ENCODE measurements around the gene PSAT1. TPM values are rescaled to one million over a fixed set of nuclear protein-coding genes. Genes with fewer than 3 reads are reported as not detected.
"Not testable (repeated sequence)": the region's sequence is repeated elsewhere in the genome, so short reads cannot be mapped to it uniquely, and the experiment has no call there.

PSAT1 gene
- total RNA-seq: 23.4 TPM

GRCh38 chr9:78296893-78297671 lies at the start of gene PSAT1:
TSS of gene PSAT1 (plus strand) at chr9:78297125. CDS start at chr9:78297211, 86 bp downstream.
- DNase-seq: peak; percentile 94

GRCh38 chr9:78248635-78249034 lies 48.3 kb upstream of the PSAT1 start:
- DNase-seq: no peak

DNA sequence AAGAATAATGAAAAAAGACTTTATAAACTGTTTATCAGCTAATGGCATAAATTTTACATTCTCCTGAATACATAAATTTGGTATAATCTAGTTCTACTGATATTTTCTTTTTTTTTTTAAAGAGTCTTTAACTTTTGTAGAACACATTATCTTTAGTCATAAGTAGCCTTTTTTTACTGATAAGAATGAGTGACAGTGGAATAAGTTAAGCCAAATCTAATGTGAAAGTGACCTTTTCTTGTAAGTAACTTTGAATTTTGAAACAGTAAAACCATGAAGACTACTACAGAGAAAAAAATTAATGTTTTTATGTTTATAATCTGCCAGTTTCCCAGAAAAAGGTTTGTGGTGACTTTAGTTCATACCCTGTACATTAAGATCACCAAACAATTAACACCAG lies 47.4 kb upstream of the PSAT1 start:
- DNase-seq: no peak

DNA sequence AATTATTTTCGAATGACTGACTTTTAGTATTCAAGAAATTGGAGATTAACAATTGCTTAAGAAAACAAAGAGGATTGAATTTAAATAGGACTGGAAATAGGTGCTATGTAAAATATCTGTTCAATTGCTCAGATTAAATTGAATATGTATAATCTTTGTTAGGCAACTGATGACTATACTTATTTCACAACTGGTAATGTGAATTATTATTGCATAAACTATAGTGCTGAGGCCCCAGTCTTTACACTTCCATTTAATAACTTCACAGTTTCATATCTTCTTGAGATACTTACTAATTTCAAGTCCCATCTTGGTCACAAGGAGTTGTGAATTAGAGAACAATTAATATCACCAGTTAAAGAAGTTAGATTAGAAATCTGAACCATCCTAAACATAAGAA lies 44.3 kb upstream of the PSAT1 start:
- no peak for DNase-seq

- DNase-seq: no peak
Measured at GRCh38 chr9:78253285-78253684, 43.6 kb upstream of the PSAT1 start.

DNA sequence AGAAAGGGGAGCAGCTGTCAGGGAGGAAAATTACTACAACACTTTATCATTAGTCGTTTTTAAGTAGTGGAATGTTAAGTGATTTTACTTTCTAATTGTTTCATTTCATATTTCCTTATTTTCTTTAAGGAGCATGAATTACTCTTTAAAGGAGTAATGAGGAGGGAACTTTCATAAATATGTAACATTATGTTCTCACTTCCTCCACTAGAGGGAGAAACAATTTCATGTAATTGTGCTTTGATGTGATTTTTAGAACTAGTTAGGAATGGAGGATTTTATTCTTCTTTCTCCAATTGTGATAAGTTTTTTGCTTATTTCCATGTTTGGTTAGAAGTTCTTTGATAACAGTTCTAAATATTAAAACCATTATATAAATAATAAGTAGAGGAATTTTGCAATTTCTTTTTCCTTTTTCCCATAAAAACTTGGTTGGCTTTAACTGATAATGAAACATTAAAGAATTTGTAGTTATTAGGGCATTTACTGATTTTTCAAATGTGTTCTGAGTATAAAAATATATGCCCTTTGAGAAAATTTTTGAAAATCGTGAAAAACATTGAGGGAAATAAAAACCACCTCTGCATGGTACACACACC lies 35.4 kb upstream of the PSAT1 start:
- DNase-seq: peak; percentile 9

GRCh38 chr9:78262655-78263054 lies 34.3 kb upstream of the PSAT1 start:
- no peak for DNase-seq

- no peak for DNase-seq
Measured at GRCh38 chr9:78267889-78268288, 29.0 kb upstream of the PSAT1 start.

DNA sequence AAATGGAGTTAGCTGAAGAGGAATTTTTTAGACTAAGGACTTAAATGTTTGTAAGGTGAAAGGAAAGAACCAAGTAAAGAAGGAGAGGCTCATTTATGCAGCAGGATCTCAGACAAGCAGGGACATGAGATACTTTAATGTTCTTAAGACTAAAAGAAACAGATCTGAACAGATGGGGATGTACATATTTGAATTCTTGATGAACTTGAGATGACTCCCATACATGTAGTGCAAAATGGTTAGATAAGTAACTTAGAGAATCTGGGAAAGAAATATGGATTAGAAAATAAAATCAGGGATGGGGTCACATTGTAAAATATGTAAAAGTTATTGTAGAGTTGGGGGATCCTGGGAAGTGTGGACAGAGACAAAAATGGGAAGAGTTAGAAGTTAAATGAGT lies 27.1 kb upstream of the PSAT1 start:
- DNase-seq: no peak

DNA sequence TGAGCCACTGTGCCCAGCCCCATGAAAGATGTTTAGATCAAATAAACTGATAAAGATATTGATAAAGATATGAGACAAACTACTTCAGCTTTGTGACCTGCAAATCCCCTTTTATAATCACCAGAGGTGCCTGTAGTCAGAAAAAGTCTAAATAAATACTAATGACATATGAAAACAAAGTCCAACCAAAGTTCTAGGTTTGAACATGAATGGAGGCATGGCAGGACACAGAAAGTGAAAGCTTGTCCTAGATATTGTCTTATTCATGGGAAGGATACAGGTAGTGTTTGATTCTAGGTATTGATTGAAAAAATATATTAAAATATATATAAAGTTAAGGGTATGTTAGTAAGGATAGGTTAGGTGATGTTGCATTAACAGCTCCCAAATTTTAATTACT lies 24.6 kb upstream of the PSAT1 start:
- DNase-seq: no peak

DNA sequence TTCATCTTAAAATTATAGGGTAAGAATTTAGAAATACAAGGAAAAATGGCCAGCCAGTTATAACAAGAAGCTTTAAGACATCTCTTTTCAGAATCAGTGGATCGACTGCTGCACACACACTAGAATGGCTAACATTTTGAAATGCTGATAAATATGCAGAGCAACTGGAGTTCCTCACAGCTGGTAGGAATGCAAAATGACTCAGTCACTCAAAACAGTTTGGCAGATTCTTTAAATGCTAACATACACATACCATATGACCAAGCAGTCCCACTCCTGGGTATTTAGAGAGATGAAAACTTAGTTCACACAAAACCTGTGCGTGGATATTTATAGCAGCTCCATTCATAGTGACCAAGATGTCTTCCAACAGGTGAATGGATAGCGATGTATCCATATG lies 23.2 kb upstream of the PSAT1 start:
- DNase-seq: no peak

GRCh38 chr9:78278177-78278777 lies 18.6 kb upstream of the PSAT1 start:
- no peak for DNase-seq

GRCh38 chr9:78278801-78279200 lies 18.1 kb upstream of the PSAT1 start:
- no peak for DNase-seq

DNA sequence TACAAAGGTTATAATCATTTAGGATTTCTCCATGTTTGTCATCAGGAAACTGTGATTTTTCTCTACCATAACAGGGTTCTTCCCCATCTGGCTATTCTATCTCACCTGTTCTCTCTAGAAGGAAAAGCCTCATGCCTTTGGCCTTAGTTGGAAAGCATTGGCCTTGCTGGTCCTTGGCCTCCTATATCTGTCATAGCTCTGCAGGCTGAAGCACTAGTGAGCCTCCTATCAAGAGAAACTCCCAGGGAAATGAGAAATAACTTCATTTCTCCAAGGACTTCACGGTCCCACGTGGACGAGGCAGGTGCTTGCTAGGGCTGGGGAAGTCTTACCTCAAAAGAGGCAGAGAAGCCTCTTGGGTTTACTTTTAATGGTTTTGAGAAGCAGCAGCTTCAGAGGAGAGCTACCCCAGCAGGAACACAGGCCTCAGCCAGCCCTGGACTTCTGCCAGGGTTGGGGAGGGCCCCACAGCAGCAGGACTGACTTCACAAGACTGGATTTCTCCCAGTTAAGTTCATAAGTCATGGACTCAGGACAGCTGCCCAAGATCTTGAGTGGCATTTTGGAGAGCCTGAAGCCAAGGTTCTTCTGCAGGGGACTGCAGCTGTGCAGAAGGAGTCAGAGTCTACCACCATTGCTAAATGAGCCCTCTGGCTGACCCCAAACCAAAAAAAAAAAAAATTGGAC lies 15.8 kb upstream of the PSAT1 start:
- peak; percentile 72 for DNase-seq

- DNase-seq: not testable (repeated sequence)
Measured at GRCh38 chr9:78284181-78284580, 12.7 kb upstream of the PSAT1 start.

DNA sequence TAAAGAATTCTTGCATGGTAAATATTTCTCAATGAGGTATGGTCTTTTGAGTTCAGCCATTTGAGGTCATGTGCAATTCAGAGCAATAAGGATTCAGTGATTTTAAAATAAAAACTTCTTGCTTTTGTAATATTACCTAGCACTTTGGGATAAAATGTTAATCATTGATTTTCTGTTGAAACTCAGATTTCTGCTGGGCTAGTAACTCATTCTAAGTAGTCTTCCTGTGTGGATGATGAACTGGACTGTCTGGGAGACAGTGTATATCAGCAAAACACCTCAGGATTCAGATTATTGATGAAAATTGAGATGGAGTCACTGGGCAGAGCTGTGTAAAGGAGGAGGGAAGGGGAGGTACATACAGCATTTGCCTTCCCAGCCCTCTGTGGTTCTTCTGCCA lies 10.8 kb upstream of the PSAT1 start:
- no peak for DNase-seq

- DNase-seq: no peak
Measured at GRCh38 chr9:78286946-78287388, 10.0 kb upstream of the PSAT1 start.

GRCh38 chr9:78288214-78288892 lies 8.6 kb upstream of the PSAT1 start:
- DNase-seq: no peak

GRCh38 chr9:78289474-78289873 lies 7.5 kb upstream of the PSAT1 start:
- DNase-seq: no peak

GRCh38 chr9:78291240-78291925 lies 5.5 kb upstream of the PSAT1 start:
- DNase-seq: no peak

DNA sequence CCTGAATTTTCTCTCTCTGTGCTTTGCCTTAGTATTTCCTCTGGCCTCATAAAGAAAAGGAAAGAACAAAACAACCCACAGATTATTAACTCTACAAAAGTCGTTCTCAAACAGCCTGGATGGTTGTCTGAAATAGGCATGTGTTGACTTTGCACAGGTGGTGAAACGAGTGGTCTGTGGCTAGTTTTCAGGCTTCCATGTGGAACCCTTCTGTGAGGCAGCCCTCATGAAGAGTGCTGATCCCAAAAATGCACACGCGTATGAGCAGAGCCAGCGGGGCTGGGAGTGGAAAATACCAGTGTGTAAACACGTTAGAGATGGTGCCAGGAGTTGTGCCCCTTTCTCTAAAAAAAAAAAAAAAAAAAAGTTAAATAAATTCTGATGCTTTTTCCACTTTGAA lies 4.9 kb upstream of the PSAT1 start:
- no peak for DNase-seq
